Fibroblast of mammary gland (primary cell): ENCODE results near the gene CFAP73.

Experiments
- DNase-seq: peaks from one replicate; pipeline ENCODE4 v3.0.0-alpha.2; 2010; ENCODE audit warnings: low read depth
- H3K4me3 ChIP-seq: 2 replicates; pipeline ENCODE4 v1.5.1; 2011; ENCODE audit warnings: low read depth, mild to moderate bottlenecking, low read length, moderate library complexity; ENCODE audit not compliant: control insufficient read depth
- CTCF ChIP-seq: conservative IDR thresholded peaks from 2 replicates; pipeline ENCODE4 v1.5.1; 2011; ENCODE audit warnings: low read depth, low read length, inconsistent platforms; ENCODE audit not compliant: control insufficient read depth, insufficient read depth

CFAP73 gene

DNA sequence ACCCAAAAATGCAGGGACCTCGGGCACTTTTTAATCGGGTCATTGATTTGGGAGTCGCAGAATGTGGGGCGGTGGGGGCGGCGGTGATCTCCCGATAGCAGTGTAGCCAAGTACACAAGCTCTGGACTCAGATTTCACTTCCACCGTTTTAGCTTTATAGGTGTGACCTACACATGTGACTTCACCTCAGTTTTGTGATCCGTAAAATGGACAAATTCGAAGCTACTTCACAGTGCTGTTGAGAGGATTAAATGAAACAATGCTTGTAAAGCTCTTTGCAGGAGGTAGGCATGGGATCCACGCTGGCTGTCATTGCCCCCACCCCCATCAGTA is 36.5 kb downstream of the CFAP73 start:
- peak overlapping the region; percentile 83 for H3K4me3 ChIP-seq
- peak; percentile 34 for DNase-seq
- TF ChIP-seq CTCF: no peak

GRCh38 chr12:113186666-113187325 is 37.3 kb downstream of the CFAP73 start:
- no peak for TF ChIP-seq CTCF

DNA sequence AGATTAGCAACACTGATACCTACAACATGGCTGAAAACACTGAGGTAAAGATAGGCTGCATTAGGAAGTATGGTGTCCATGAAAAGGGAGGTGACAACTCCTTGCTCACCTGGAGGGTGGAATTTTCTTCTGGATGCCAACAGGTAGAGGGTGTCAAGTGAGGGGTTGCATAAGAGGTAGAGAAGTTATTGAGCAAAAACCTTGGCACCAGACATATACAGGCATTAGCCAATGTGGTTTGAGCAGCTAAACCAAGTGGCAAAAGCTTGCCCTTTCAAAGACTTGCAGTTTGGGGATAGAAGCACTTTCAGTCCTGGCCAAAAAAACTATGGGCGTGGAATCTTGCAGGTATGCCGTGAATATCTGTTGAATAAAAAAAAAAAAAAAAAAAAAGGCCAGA is 39.8 kb downstream of the CFAP73 start:
- no peak for TF ChIP-seq CTCF
- DNase-seq: no peak
- H3K4me3 ChIP-seq: no peak overlapping the region

More at GRCh38 chr12:113186666-113187325, 37.3 kb downstream of the CFAP73 start:
- H3K4me3 ChIP-seq: peak overlapping the region; percentile 83
- DNase-seq: no peak

DNA sequence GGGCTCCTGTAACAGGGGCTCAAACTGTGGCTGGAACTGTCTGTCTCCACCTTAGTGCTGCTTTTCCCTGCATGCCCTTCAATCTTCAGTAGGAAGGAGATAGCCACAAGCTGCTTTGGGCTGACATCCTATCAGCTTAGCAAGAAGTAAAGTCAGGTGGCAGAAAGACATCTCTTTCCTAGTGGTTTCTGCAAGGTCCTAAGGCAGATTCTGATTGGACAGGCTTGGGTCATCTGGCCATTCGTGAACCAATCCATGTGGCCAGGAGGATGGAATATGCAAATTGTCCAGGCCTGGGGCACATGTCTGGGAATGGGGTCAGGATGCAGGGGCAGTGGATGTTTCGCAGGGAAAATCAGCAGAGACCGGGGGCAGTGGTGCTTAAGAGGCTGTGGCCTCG is 41.2 kb downstream of the CFAP73 start:
- no peak overlapping the region for H3K4me3 ChIP-seq
- TF ChIP-seq CTCF: no peak
- peak; percentile 55 for DNase-seq

- DNase-seq: no peak
- H3K4me3 ChIP-seq: no peak overlapping the region
- no peak for TF ChIP-seq CTCF
Observed at GRCh38 chr12:113191227-113191626, 41.7 kb downstream of the CFAP73 start.

- no peak overlapping the region for H3K4me3 ChIP-seq
- TF ChIP-seq CTCF: no peak
- peak; percentile 74 for DNase-seq
Observed at GRCh38 chr12:113194971-113195391, 45.5 kb downstream of the CFAP73 start.

DNA sequence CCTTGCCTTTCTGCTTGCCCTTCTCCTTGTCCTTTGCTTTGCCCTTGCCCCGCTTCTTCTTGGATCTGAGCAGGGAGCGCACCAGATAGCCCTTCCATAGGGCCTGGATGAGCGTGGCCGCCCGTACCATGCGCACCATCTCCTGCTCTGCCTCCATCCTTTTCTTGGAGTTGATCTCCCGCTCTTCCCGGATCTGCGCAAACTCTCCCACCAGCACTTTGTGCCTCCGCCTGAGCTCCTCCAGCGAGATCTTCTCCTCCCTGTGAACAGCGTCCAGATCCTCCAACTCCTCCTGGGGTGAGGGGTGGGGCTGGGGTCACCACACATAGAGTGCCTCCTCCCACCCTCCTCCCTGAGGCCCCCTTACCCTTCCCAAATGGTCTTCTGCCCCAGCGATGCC is 46.1 kb downstream of the CFAP73 start:
- no peak overlapping the region for H3K4me3 ChIP-seq
- no peak for TF ChIP-seq CTCF
- no peak for DNase-seq
